Adipose tissue (tissue), 3 donors: ENCODE results near the gene NUMB. TPM values are rescaled to one million over a fixed set of nuclear protein-coding genes. Genes with fewer than 3 reads are reported as not detected.

Experiments
- H3K27ac ChIP-seq: one replicate; pipeline ENCODE4 v1.5.1; 2013; ENCODE audit warnings: low read depth, low read length
- WGBS, 3 donors: extraction: QIAGEN DNeasy Blood & Tissue Kit; methylation state at CpG; one replicate each; pipeline ENCODE4 v1.1.7; 2013; 5-methylcytosine and 5-hydroxymethylcytosine counted together
- polyA plus RNA-seq, 3 donors: library from polyadenylated mRNA; stranded (reverse); fragments of 200-250 nt; gene quantifications; one replicate each; pipeline ENCODE4 v1.2.3, GENCODE V29; 2013
- donor health status: healthy with polysubstance abuse.
- donor health status: Bipolar disorder and iron deficiency.
- donor health status: healthy.

NUMB gene
- polyA plus RNA-seq, 3 donors = 18.4 to 39.4 (median 33.5) TPM

GRCh38 chr14:73244541-73245290 is 213.6 kb downstream of the NUMB start:
- WGBS, 3 donors = 76 to 88% (median 78%) methylated on average over 14 of the region's 14 CpGs
- H3K27ac ChIP-seq = no peak overlapping the region

GRCh38 chr14:73243748-73244147 is 214.6 kb downstream of the NUMB start:
- no peak overlapping the region for H3K27ac ChIP-seq
- WGBS, 3 donors = 97 to 100% (median 99%) methylated on average over 2 of the region's 2 CpGs

GRCh38 chr14:73243341-73243740 is 215.0 kb downstream of the NUMB start:
- H3K27ac ChIP-seq = no peak overlapping the region
- 45 to 71% (median 62%) methylated on average over 3 of the region's 3 CpGs for WGBS, 3 donors

GRCh38 chr14:73242357-73242901 is 215.9 kb downstream of the NUMB start:
- no peak overlapping the region for H3K27ac ChIP-seq
- 46 to 82% (median 51%) methylated on average over 6 of the region's 6 CpGs for WGBS, 3 donors

- H3K27ac ChIP-seq = no peak overlapping the region
- 88 to 91% (median 90%) methylated on average over 18 to 19 of the region's 19 CpGs for WGBS, 3 donors
Observed at GRCh38 chr14:73241481-73242165, 216.7 kb downstream of the NUMB start.

- 66 to 84% (median 67%) methylated on average over 8 to 10 of the region's 10 CpGs for WGBS, 3 donors
Observed at GRCh38 chr14:73240816-73241480, 217.4 kb downstream of the NUMB start.

GRCh38 chr14:73239393-73240241 is 218.7 kb downstream of the NUMB start:
- WGBS, 3 donors = 10 to 11% (median 10%) methylated on average over 48 of the region's 48 CpGs
- no peak overlapping the region for H3K27ac ChIP-seq

More at GRCh38 chr14:73240816-73241480, 217.4 kb downstream of the NUMB start:
- no peak overlapping the region for H3K27ac ChIP-seq

GRCh38 chr14:73238941-73239340 is 219.4 kb downstream of the NUMB start:
- 77 to 90% (median 83%) methylated on average over 11 of the region's 11 CpGs for WGBS, 3 donors
- H3K27ac ChIP-seq = no peak overlapping the region

- WGBS, 3 donors = 24 to 42% (median 33%) methylated on average over 10 of the region's 10 CpGs
- H3K27ac ChIP-seq = no peak overlapping the region
Observed at GRCh38 chr14:73238424-73238852, 219.9 kb downstream of the NUMB start.

- 2 to 4% (median 3%) methylated on average over 49 to 73 of the region's 73 CpGs for WGBS, 3 donors
- H3K27ac ChIP-seq = no peak overlapping the region
Observed at GRCh38 chr14:73237786-73238423, 220.4 kb downstream of the NUMB start.

- no peak within 1 kb of the TSS for H3K27ac ChIP-seq
- 3 to 10% (median 4%) methylated on average over 35 to 48 of the region's 48 CpGs for WGBS, 3 donors
Observed at GRCh38 chr14:73237219-73237785, 221.0 kb downstream of the NUMB start, which contains the start of gene PAPLN. Gene PAPLN, plus strand, starts transcription at chr14:73237506. Its CDS starts 2,273 bp downstream, at chr14:73239779.

GRCh38 chr14:73236752-73237218 is 221.6 kb downstream of the NUMB start:
- H3K27ac ChIP-seq = no peak overlapping the region
- 53 to 81% (median 57%) methylated on average over 6 to 7 of the region's 7 CpGs for WGBS, 3 donors

GRCh38 chr14:73236157-73236556 is 222.2 kb downstream of the NUMB start:
- WGBS, 3 donors = 57 to 86% (median 71%) methylated on average over 11 of the region's 11 CpGs
- H3K27ac ChIP-seq = no peak overlapping the region

- no peak overlapping the region for H3K27ac ChIP-seq
- 49 to 67% (median 49%) methylated on average over 6 of the region's 6 CpGs for WGBS, 3 donors
Observed at GRCh38 chr14:73235531-73236155, 222.7 kb downstream of the NUMB start.

GRCh38 chr14:73234586-73235394 is 223.6 kb downstream of the NUMB start:
- no peak overlapping the region for H3K27ac ChIP-seq
- WGBS, 3 donors = 83 to 85% (median 85%) methylated on average over 11 of the region's 11 CpGs

- 81 to 85% (median 83%) methylated on average over 5 of the region's 5 CpGs for WGBS, 3 donors
Observed at GRCh38 chr14:73234029-73234428, 224.3 kb downstream of the NUMB start.

More at GRCh38 chr14:73234029-73234428, 224.3 kb downstream of the NUMB start:
- H3K27ac ChIP-seq = no peak overlapping the region
